Measurements from ENCODE around the gene AGTR1. TPM values are rescaled to one million over a fixed set of nuclear protein-coding genes. Genes with fewer than 3 reads are reported as not detected.

AGTR1 gene
- total and polyA plus RNA-seq, 2 of the 13 experiments (the other 11 are each of a cell fraction or from before 2014, with no cell fraction given): 0.64 to 1.5 TPM

- TF ChIP-seq AHDC1 (CRISPR knock-in tag; IDR thresholded peaks at IDR 0.05; ENCODE audit: borderline replicate concordance) (no peak), PITX1 (CRISPR knock-in tag; IDR thresholded peaks at IDR 0.05) (no peak), ZBTB7A (CRISPR knock-in tag; IDR thresholded peaks at IDR 0.05) (peak; percentile 72), ZNF468 (CRISPR knock-in tag; IDR thresholded peaks at IDR 0.05) (no peak), ZNF768 (CRISPR knock-in tag; IDR thresholded peaks at IDR 0.05) (no peak; the same call in 1 of the 2 replicates), ZNF503 (CRISPR knock-in tag; IDR thresholded peaks at IDR 0.05) (no peak), RFX1 (IDR thresholded peaks at IDR 0.05) (no peak), ZNF546 (CRISPR knock-in tag; conservative IDR thresholded peaks at IDR 0.05) (0 out of 2 replicates have a peak, but pooled peaks have one; percentile 24), ETV5 (CRISPR knock-in tag; IDR thresholded peaks at IDR 0.05; ENCODE audit: borderline replicate concordance) (no peak), LRRFIP1 (CRISPR knock-in tag; conservative IDR thresholded peaks at IDR 0.05) (no peak), SETDB1 (CRISPR knock-in tag; IDR thresholded peaks at IDR 0.05; ENCODE audit: borderline replicate concordance) (no peak), TBX2 (CRISPR knock-in tag; IDR thresholded peaks at IDR 0.05; ENCODE audit: borderline replicate concordance) (no peak), THAP7 (CRISPR knock-in tag; IDR thresholded peaks at IDR 0.05) (no peak)
- TF ChIP-seq, protein P1, sequence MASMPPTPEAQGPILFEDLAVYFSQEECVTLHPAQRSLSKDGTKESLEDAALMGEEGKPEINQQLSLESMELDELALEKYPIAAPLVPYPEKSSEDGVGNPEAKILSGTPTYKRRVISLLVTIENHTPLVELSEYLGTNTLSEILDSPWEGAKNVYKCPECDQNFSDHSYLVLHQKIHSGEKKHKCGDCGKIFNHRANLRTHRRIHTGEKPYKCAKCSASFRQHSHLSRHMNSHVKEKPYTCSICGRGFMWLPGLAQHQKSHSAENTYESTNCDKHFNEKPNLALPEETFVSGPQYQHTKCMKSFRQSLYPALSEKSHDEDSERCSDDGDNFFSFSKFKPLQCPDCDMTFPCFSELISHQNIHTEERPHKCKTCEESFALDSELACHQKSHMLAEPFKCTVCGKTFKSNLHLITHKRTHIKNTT (CRISPR knock-in tag; IDR thresholded peaks at IDR 0.05): no peak
- TF ChIP-seq, protein P2, sequence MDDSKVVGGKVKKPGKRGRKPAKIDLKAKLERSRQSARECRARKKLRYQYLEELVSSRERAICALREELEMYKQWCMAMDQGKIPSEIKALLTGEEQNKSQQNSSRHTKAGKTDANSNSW (CRISPR knock-in tag; IDR thresholded peaks at IDR 0.05; ENCODE audit: borderline replicate concordance): no peak
Measured at GRCh38 chr3:148697306-148698189, at the start of gene AGTR1 (continued).
